Activated B cell treated with CpG ODN at 0.5 μM for 24 hours (primary cell): ENCODE data around the gene INO80D. TPM values are rescaled to one million over a fixed set of nuclear protein-coding genes. Genes with fewer than 3 reads are reported as not detected.

Experiments
- ATAC-seq: fragments of 200-7000 bp; cut with Tn5 transposase; one replicate; pipeline ENCODE4 v1.10.0; 2021; ENCODE audit warnings: low read depth, mild to moderate bottlenecking, moderate library complexity
- CTCF ChIA-PET: fragments of 350-600 bp; sonication (Branson Sonifier 250); formaldehyde crosslinking; loops from one replicate; lab custom pipeline; 2021; ENCODE audit warnings: antibody characterized with exemption; lab: Charles Lee
- POLR2A ChIA-PET: fragments of 350-600 bp; sonication (Branson Sonifier 250); formaldehyde crosslinking; loops from one replicate; lab custom pipeline; 2021; ENCODE audit warnings: antibody characterized with exemption; lab: Charles Lee
- DNase-seq: peaks from one replicate; pipeline ENCODE4 v3.0.0; 2022
- H3K27ac Mint-ChIP-seq: one replicate; pipeline ENCODE4 v1.8.0; 2020; ENCODE audit warnings: mixed read lengths
- H3K27me3 Mint-ChIP-seq: one replicate; pipeline ENCODE4 v1.8.0; 2021; ENCODE audit warnings: mixed read lengths
- H3K36me3 Mint-ChIP-seq: one replicate; pipeline ENCODE4 v1.8.0; 2021; ENCODE audit warnings: low read depth, mixed read lengths
- H3K4me1 Mint-ChIP-seq: one replicate; pipeline ENCODE4 v1.8.0; 2021; ENCODE audit warnings: mixed read lengths
- H3K4me3 Mint-ChIP-seq: one replicate; pipeline ENCODE4 v1.8.0; 2020; ENCODE audit warnings: mild to moderate bottlenecking, mixed read lengths
- H3K9me3 Mint-ChIP-seq: one replicate; pipeline ENCODE4 v1.8.0; 2020; ENCODE audit warnings: mixed read lengths
- intact Hi-C: fragments of 100-400 bp; cut with micrococcal nuclease; formaldehyde crosslinking; loops from one replicate; pipeline ENCODE4 v1.15.1; 2024
- total RNA-seq: library from RNA; stranded (reverse); gene quantifications from 2 replicates; pipeline ENCODE4 v1.2.3, GENCODE V29; 2022
- TF ChIP-seq, protein P1 (sequence below): fragments of 200-600 bp; IDR thresholded peaks from one replicate; pipeline ENCODE4 v1.8.0; 2022; ENCODE audit warnings: antibody characterized with exemption, mild to moderate bottlenecking

The INO80D gene
- total RNA-seq, 1 donor from 2014 or later, result 53.1 TPM

DNA sequence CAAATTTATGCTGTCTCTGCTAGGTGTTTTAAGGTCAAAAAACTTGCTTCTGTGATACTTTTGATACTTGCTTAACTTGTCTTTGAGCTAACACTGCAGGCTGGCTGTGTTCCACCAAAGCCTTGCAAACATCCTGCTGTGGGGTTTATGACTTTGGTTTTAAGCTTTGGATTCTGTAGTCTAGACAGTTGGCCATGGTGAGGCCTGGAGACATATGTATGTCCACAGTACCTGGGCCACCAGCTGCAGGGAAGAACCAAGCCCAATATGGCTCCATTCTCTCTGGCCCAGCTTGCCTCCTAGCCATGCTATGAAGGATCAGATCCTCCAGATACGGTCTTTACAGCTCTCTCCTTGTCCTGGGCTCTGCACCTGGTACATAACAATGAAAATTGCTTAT, 113.9 kb downstream of the INO80D start:
- POLR2A ChIA-PET, result interaction anchor here (0.5 kb wide), 1 partner anchor 277 kb away, joined by 3 read pairs; no protein-coding TSS in a partner anchor
- intact Hi-C loops, result no loop called here
- DNase-seq (no peak), ATAC-seq (no peak)
- H3K9me3 Mint-ChIP-seq, result no peaks in the 10 kb centered on the region
- TF ChIP-seq, protein P1, sequence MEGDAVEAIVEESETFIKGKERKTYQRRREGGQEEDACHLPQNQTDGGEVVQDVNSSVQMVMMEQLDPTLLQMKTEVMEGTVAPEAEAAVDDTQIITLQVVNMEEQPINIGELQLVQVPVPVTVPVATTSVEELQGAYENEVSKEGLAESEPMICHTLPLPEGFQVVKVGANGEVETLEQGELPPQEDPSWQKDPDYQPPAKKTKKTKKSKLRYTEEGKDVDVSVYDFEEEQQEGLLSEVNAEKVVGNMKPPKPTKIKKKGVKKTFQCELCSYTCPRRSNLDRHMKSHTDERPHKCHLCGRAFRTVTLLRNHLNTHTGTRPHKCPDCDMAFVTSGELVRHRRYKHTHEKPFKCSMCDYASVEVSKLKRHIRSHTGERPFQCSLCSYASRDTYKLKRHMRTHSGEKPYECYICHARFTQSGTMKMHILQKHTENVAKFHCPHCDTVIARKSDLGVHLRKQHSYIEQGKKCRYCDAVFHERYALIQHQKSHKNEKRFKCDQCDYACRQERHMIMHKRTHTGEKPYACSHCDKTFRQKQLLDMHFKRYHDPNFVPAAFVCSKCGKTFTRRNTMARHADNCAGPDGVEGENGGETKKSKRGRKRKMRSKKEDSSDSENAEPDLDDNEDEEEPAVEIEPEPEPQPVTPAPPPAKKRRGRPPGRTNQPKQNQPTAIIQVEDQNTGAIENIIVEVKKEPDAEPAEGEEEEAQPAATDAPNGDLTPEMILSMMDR, result no peak
- no peaks in the 10 kb centered on the region for H3K27me3 Mint-ChIP-seq
- no peaks in the 10 kb centered on the region for H3K4me1 Mint-ChIP-seq
- no peaks in the 10 kb centered on the region for H3K36me3 Mint-ChIP-seq
- CTCF ChIA-PET, result no interaction called here
- no peak overlapping the region for H3K27ac Mint-ChIP-seq
- H3K4me3 Mint-ChIP-seq, result no peak overlapping the region

DNA sequence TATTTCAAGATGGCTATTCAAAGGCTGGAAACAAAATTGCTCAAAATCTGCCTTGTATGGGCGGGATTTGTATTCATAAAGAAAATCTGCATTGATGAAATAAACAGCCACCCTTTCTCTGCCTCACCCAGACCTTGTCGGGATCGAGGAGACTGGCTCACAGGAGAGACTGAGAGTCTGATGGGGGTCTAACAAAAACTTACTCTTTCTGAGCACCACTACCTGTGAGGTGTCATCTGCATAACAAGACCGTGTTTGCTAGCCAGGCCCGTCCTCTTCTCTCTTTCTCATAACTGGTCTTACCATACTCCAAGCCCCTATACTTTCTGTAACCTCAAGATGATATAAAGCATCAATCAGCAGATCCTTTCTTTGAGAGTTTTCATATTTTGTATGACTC, 115.6 kb downstream of the INO80D start:
- Mint-ChIP-seq H3K9me3 (no peaks in the 10 kb centered on the region), H3K36me3 (no peaks in the 10 kb centered on the region), H3K27me3 (peaks cover 2% of the 10 kb centered on the region), H3K4me1 (no peaks in the 10 kb centered on the region), H3K27ac (no peak overlapping the region), H3K4me3 (no peak overlapping the region)
- POLR2A ChIA-PET, result no interaction called here
- DNase-seq (no peak), ATAC-seq (no peak)
- CTCF ChIA-PET, result no interaction called here
- TF ChIP-seq, protein P1, result no peak
- intact Hi-C loops, result no loop called here

DNA sequence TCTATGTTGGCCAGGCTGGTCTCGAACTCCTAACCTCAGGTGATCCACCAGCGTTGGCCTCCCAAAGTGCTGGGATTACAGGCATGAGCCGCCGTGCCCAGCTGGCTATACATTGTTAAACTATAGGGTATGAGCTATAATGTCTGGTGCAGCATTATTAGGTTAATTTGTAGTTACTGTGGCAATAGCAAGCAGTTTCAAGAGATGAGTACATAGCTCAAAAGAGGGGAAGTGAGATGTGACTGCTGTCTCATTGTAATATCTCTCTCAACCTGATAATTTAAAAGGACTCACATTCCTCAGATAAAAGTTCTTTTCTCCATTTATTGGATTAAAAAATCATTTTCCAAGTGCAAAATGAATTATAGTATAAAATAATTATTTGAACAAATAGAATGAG, 116.4 kb downstream of the INO80D start:
- TF ChIP-seq, protein P1, result no peak
- Mint-ChIP-seq H3K4me1 (no peaks in the 10 kb centered on the region), H3K4me3 (no peak overlapping the region), H3K27me3 (peaks cover 2% of the 10 kb centered on the region), H3K36me3 (no peaks in the 10 kb centered on the region), H3K9me3 (no peaks in the 10 kb centered on the region), H3K27ac (no peak overlapping the region)
- no peak for DNase-seq
- CTCF ChIA-PET, result no interaction called here
- POLR2A ChIA-PET, result no interaction called here
- intact Hi-C loops, result no loop called here
- no peak for ATAC-seq

DNA sequence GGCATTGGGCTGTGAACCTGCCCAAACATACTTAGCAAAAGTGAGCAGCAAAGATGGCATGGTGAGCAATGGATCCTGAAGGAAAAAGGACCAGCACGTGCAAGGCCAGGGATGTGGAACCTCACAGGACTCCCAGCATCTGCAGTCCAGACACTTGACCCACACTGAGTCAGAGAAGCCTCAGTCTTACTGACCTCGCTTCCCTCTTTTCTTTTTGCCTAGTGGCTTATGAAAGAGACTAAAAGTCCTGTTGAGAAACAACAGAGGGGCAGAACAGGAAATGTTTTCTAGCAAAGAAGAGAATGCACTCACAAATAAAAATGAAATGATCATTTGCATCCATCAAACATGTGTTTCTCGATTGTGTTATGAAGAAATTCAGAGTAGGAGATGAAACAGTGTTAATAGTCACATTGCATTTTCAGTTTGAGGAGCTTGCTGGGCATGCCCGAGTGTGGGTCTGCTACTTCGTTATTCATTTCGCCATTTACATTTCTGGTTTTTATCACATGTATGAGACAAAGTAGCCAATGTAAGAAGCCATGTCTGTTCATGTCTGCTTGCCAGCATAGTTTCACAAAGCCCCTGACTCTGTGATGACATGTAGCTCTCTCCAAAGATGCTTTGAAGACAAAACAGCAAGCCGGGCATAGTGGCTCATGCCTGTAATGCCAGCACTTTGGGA, 118.4 kb downstream of the INO80D start:
- H3K36me3 Mint-ChIP-seq, result no peaks in the 10 kb centered on the region
- DNase-seq (no peak), ATAC-seq (no peak)
- H3K27ac Mint-ChIP-seq, result no peak overlapping the region
- H3K4me3 Mint-ChIP-seq, result no peak overlapping the region
- intact Hi-C loops, result no loop called here
- H3K27me3 Mint-ChIP-seq, result peaks cover 2% of the 10 kb centered on the region
- TF ChIP-seq, protein P1, result no peak
- no peaks in the 10 kb centered on the region for H3K9me3 Mint-ChIP-seq
- no peaks in the 10 kb centered on the region for H3K4me1 Mint-ChIP-seq
- CTCF ChIA-PET, result no interaction called here
- POLR2A ChIA-PET, result no interaction called here

DNA sequence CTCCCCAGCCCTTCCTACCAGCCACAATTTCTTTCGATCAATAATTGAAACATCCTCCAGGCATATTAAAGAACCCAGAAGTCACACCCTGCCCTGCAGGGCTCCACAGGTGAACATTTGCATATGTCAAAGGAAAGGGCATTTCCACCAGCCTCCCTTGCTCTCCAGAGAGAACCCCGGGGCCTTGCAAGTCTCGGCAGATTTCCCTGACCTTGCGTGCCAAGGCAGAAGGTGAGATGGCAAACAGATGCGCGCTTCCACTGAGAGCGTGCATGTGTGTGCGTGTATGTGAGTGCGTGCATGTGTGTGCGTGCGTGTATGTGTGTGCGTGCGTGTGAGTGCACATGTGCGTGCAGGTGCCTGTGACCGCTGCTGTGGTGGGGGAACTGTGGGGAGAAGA, 120.3 kb downstream of the INO80D start:
- Mint-ChIP-seq H3K4me3 (no peak overlapping the region), H3K27ac (no peak overlapping the region), H3K9me3 (no peaks in the 10 kb centered on the region), H3K4me1 (no peaks in the 10 kb centered on the region), H3K27me3 (peaks cover 2% of the 10 kb centered on the region), H3K36me3 (no peaks in the 10 kb centered on the region)
- ChIA-PET CTCF (no interaction called here), POLR2A (no interaction called here)
- DNase-seq (no peak), ATAC-seq (no peak)
- TF ChIP-seq, protein P1, result no peak
- intact Hi-C loops, result no loop called here
